HCT116 (cell line): ENCODE measurements around the gene SLC26A9. TPM values are rescaled to one million over a fixed set of nuclear protein-coding genes. Genes with fewer than 3 reads are reported as not detected.

Experiments
- ATAC-seq: fragments of 200-7000 bp; cut with Tn5 transposase; 2 replicates; pipeline ENCODE4 v1.9.1; 2020; ENCODE audit warnings: mild to moderate bottlenecking, moderate library complexity
- BruUV-seq: library from RNA; stranded (reverse); fragments of 400-500 nt; replicated peaks from 2 replicates; lab custom pipeline; 2021; lab: Mats Ljungman, UMichigan
- CTCF ChIA-PET: fragments of 300-600 bp; sonication (Branson Sonifier 250); formaldehyde crosslinking; loops from one replicate; lab custom pipeline; 2021; ENCODE audit warnings: antibody characterized with exemption; lab: Charles Lee
- POLR2A ChIA-PET: fragments of 300-600, 350-600 bp; sonication (Branson Sonifier 250); formaldehyde crosslinking; loops from one replicate; lab custom pipeline; 2021; ENCODE audit warnings: antibody characterized with exemption; lab: Charles Lee
- RAD21 ChIA-PET, 2 experiments: fragments of 300-600 bp; sonication (Branson Sonifier 250); formaldehyde crosslinking; loops; one replicate each; lab custom pipeline; 2023; ENCODE audit warnings: low total read pairs in 2 of 2; ENCODE audit not compliant: uncharacterized antibody in 2 of 2, unreplicated experiment in 2 of 2, low non-redundant PET in 1 of 2; lab: Charles Lee
- DNase-seq: peaks from one replicate; pipeline ENCODE4 v3.0.0-alpha.2; 2010; ENCODE audit warnings: low read depth, low spot score
- H2AFZ ChIP-seq: fragments of 200-600 bp; shearing (Covaris generic), sonication (generic); 2 replicates; pipeline ENCODE4 v1.6.1; 2017; ENCODE audit warnings: low read depth, mixed run types, mixed read lengths, antibody characterized with exemption, low read length; ENCODE audit not compliant: poor library complexity, severe bottlenecking
- H3K27ac ChIP-seq: 2 replicates; pipeline ENCODE4 v1.5.1; 2012; ENCODE audit warnings: low read depth, low read length
- H3K27me3 ChIP-seq: fragments of 200-600 bp; sonication (generic); 2 replicates; pipeline ENCODE4 v1.6.1; 2016; ENCODE audit warnings: mixed run types, low read length, mixed read lengths; ENCODE audit not compliant: insufficient read depth
- H3K36me3 ChIP-seq, 2 experiments: fragments of 200-500 bp in 1 of 2; fragments of 200-600 bp in 1 of 2; sonication (Bioruptor generic) in 1 of 2; sonication (generic) in 1 of 2; 2 replicates each; pipeline versions ENCODE4 v1.5.1 to v1.6.1; 2014 to 2016; ENCODE audit warnings: low read length in 2 of 2, inconsistent platforms in 1 of 2, mixed read lengths in 1 of 2, mixed run types in 1 of 2; ENCODE audit not compliant: insufficient read depth in 2 of 2, control insufficient read depth in 1 of 2
- H3K4me1 ChIP-seq, 2 experiments: fragments of 200-600 bp in 1 of 2; sonication (generic) in 1 of 2; 2 replicates each; pipeline versions ENCODE4 v1.5.1 to v1.6.1; 2012 to 2017; ENCODE audit warnings: low read length in 2 of 2, inconsistent platforms in 1 of 2, mild to moderate bottlenecking in 1 of 2, mixed read lengths in 1 of 2, mixed run types in 1 of 2, moderate library complexity in 1 of 2; ENCODE audit not compliant: insufficient read depth in 2 of 2, control insufficient read depth in 1 of 2
- H3K4me2 ChIP-seq: fragments of 200-600 bp; sonication (generic); 2 replicates; pipeline ENCODE4 v1.6.1; 2017; ENCODE audit warnings: mixed run types, low read length, mixed read lengths
- H3K4me3 ChIP-seq, 2 experiments: fragments of 200-600 bp in 1 of 2; sonication (generic) in 1 of 2; replicated peaks in 1 of 2; 2 replicates each; pipeline ENCODE4 v1.5.1; 2011 to 2016; ENCODE audit warnings: low read length in 2 of 2, control low read depth in 1 of 2, low read depth in 1 of 2, mild to moderate bottlenecking in 1 of 2, mixed read lengths in 1 of 2, mixed run types in 1 of 2
- H3K79me2 ChIP-seq: fragments of 200-600 bp; sonication (generic); 2 replicates; pipeline ENCODE4 v1.6.1; 2017; ENCODE audit warnings: mild to moderate bottlenecking, mixed run types, low read length, moderate library complexity, mixed read lengths; ENCODE audit not compliant: insufficient read depth
- H3K9ac ChIP-seq: fragments of 200-600 bp; sonication (generic); 2 replicates; pipeline ENCODE4 v1.6.1; 2016; ENCODE audit warnings: low read length, mixed read lengths
- H3K9me2 ChIP-seq: fragments of 200-600 bp; sonication (generic), shearing (Covaris generic); 2 replicates; pipeline ENCODE4 v1.6.1; 2017; ENCODE audit warnings: mixed run types, mild to moderate bottlenecking, moderate library complexity; ENCODE audit not compliant: insufficient read depth
- H3K9me3 ChIP-seq, 2 experiments: fragments of 200-500 bp in 1 of 2; fragments of 200-600 bp in 1 of 2; sonication (Bioruptor generic) in 1 of 2; sonication (generic) in 1 of 2; 2 replicates each; pipeline ENCODE4 v1.6.1; 2014 to 2017; ENCODE audit warnings: low read length in 2 of 2, mixed read lengths in 2 of 2, inconsistent platforms in 1 of 2, low read depth in 1 of 2, mild to moderate bottlenecking in 1 of 2, mixed run types in 1 of 2, moderate library complexity in 1 of 2; ENCODE audit not compliant: control insufficient read depth in 1 of 2, insufficient read depth in 1 of 2
- H4K20me1 ChIP-seq: fragments of 200-600 bp; sonication (generic), shearing (Covaris generic); 2 replicates; pipeline ENCODE4 v1.6.1; 2017; ENCODE audit warnings: mixed run types, mild to moderate bottlenecking, moderate library complexity; ENCODE audit not compliant: insufficient read depth
- CBX3 ChIP-seq: IDR thresholded peaks from 2 replicates; pipeline ENCODE4 v1.6.1; 2012; ENCODE audit warnings: low read depth
- EZH2 ChIP-seq: fragments of 200-600 bp; sonication (generic); IDR thresholded peaks from 2 replicates; pipeline ENCODE4 v1.6.1; 2017; ENCODE audit warnings: antibody characterized with exemption, mixed run types
- EZH2phosphoT487 ChIP-seq: fragments of 200-600 bp; IDR thresholded peaks from 2 replicates; pipeline ENCODE4 v1.6.1; 2018; ENCODE audit warnings: antibody characterized with exemption, borderline replicate concordance
- FOSL1 ChIP-seq: IDR thresholded peaks from 2 replicates; pipeline ENCODE4 v1.6.1; 2012; ENCODE audit warnings: low read depth
- JUND ChIP-seq: IDR thresholded peaks from 2 replicates; pipeline ENCODE4 v1.6.1; 2012
- POLR2A ChIP-seq: IDR thresholded peaks from 2 replicates; pipeline ENCODE4 v1.7.0; 2011; ENCODE audit warnings: borderline replicate concordance; ENCODE audit not compliant: insufficient read depth, insufficient read length; ENCODE audit errors: extremely low read depth
- REST ChIP-seq: IDR thresholded peaks from 2 replicates; pipeline ENCODE4 v1.6.1; 2012; ENCODE audit warnings: low read depth
- YY1 ChIP-seq: IDR thresholded peaks from 2 replicates; pipeline ENCODE4 v1.6.1; 2011; ENCODE audit warnings: low read length, low read depth, moderate library complexity, mild to moderate bottlenecking; ENCODE audit not compliant: insufficient replicate concordance; ENCODE audit errors: extremely low read depth
- ZNF274 ChIP-seq: fragments of 200-500 bp; sonication (Bioruptor generic); IDR thresholded peaks from 2 replicates; pipeline ENCODE4 v1.6.1; 2014; ENCODE audit warnings: mild to moderate bottlenecking, low read depth, low read length, inconsistent platforms
- intact Hi-C: fragments of 100-400 bp; cut with micrococcal nuclease; formaldehyde crosslinking; loops from 2 replicates; pipeline ENCODE4 v1.10.0; 2022
- total RNA-seq: library from RNA; stranded (reverse); gene quantifications from one replicate; pipeline ENCODE4 v1.2.1, GENCODE V29; 2021; ENCODE audit not compliant: unreplicated experiment
- TF ChIP-seq, protein P1 (sequence below): IDR thresholded peaks from 2 replicates; pipeline ENCODE4 v1.6.1; 2012
- TF ChIP-seq, protein P2 (sequence below): IDR thresholded peaks from 2 replicates; pipeline ENCODE4 v1.6.1; 2012

The SLC26A9 gene
- total RNA-seq, 1 experiment from 2014 or later: not detected

GRCh38 chr1:205970486-205970885 lies 27.2 kb upstream of the SLC26A9 start:
- no peaks in the 10 kb centered on the region for H4K20me1 ChIP-seq
- CTCF ChIA-PET: interaction anchor here (1.6 kb wide), 1 partner anchor 52 kb away, joined by 5 read pairs; no protein-coding TSS in a partner anchor
- H3K4me3 ChIP-seq: no peak overlapping the region
- TF ChIP-seq CBX3 (no peak), POLR2A (no peak)
- H3K9me2 ChIP-seq: no peaks in the 10 kb centered on the region
- RAD21 ChIA-PET: no interaction called here
- no TSS peak for BruUV-seq
- intact Hi-C loops: no loop called here
- ATAC-seq (no peak), DNase-seq (no peak)
- H3K4me2 ChIP-seq: no peak overlapping the region
- H3K36me3 ChIP-seq: no peaks in the 10 kb centered on the region
- POLR2A ChIA-PET: no interaction called here
- H3K27me3 ChIP-seq: no peaks in the 10 kb centered on the region
- no peaks in the 10 kb centered on the region for H3K4me1 ChIP-seq
- no peak overlapping the region for H3K27ac ChIP-seq
- no peaks in the 10 kb centered on the region for H3K9me3 ChIP-seq
- H2AFZ ChIP-seq: no peak overlapping the region
- H3K9ac ChIP-seq: no peak overlapping the region
- H3K79me2 ChIP-seq: no peaks in the 10 kb centered on the region

- Histone ChIP-seq H3K27ac (no peak overlapping the region), H3K4me3 (no peak overlapping the region), H2AFZ (no peak overlapping the region), H3K9me2 (no peaks in the 10 kb centered on the region), H3K79me2 (no peaks in the 10 kb centered on the region), H4K20me1 (no peaks in the 10 kb centered on the region), H3K27me3 (no peaks in the 10 kb centered on the region), H3K4me2 (no peak overlapping the region), H3K9ac (no peak overlapping the region), H3K36me3 (no peaks in the 10 kb centered on the region), H3K9me3 (no peaks in the 10 kb centered on the region), H3K4me1 (no peaks in the 10 kb centered on the region)
- RAD21 ChIA-PET: no interaction called here
- BruUV-seq: no TSS peak
- ATAC-seq: no peak
- POLR2A ChIA-PET: no interaction called here
- intact Hi-C loops: no loop called here
- CTCF ChIA-PET: interaction anchor here (1.0 to 3.3 kb wide), 3 partner anchors 8 to 50 kb away, joined by 4 to 15 read pairs (median 8); no protein-coding TSS in a partner anchor
- DNase-seq: no peak
- TF ChIP-seq, protein P1, sequence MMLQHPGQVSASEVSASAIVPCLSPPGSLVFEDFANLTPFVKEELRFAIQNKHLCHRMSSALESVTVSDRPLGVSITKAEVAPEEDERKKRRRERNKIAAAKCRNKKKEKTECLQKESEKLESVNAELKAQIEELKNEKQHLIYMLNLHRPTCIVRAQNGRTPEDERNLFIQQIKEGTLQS: no peak
- TF ChIP-seq FOSL1 (no peak), JUND (no peak), REST (no peak), EZH2 (no peak), YY1 (no peak), EZH2phosphoT487 (no peak), ZNF274 (no peak), POLR2A (no peak), CBX3 (no peak)
- TF ChIP-seq, protein P2, sequence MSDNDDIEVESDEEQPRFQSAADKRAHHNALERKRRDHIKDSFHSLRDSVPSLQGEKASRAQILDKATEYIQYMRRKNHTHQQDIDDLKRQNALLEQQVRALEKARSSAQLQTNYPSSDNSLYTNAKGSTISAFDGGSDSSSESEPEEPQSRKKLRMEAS: no peak
These were observed 26.0 kb upstream of the SLC26A9 start for GRCh38 chr1:205969229-205969628.
